ENCODE measurements around the gene HES5. TPM values are rescaled to one million over a fixed set of nuclear protein-coding genes. Genes with fewer than 3 reads are reported as not detected.

The HES5 gene
- polyA plus RNA-seq, 3 donors from 2014 or later: not detected

GRCh38 chr1:2483026-2483425, 47.0 kb downstream of the HES5 start:
- no peak for DNase-seq
- peaks cover 0 to 3% (median 0%) of the 10 kb centered on the region in 3 donors for H3K27me3 Mint-ChIP-seq (ENCODE audit: low read depth in 3 of 3)
- peaks cover 5 to 7% of the 10 kb centered on the region in 2 donors for H3K4me1 Mint-ChIP-seq
- H3K9me3 Mint-ChIP-seq: no peaks in the 10 kb centered on the region
- no peak overlapping the region for H3K27ac Mint-ChIP-seq
- no peak overlapping the region for H3K4me3 Mint-ChIP-seq
- peaks cover 3 to 5% (median 3%) of the 10 kb centered on the region in 3 donors for H3K36me3 Mint-ChIP-seq

GRCh38 chr1:2482588-2482987, 47.5 kb downstream of the HES5 start:
- Mint-ChIP-seq H3K4me3 (no peak overlapping the region), H3K36me3 (peaks cover 0 to 2% (median 0%) of the 10 kb centered on the region in 3 donors), H3K27ac (no peak overlapping the region), H3K4me1 (peaks cover 5 to 7% of the 10 kb centered on the region in 2 donors), H3K27me3 (ENCODE audit: low read depth in 3 of 3) (no peaks in the 10 kb centered on the region), H3K9me3 (no peaks in the 10 kb centered on the region)
- no peak for DNase-seq

GRCh38 chr1:2481885-2482284, 48.2 kb downstream of the HES5 start:
- H3K4me1 Mint-ChIP-seq: peaks cover 5 to 7% of the 10 kb centered on the region in 2 donors
- no peak overlapping the region for H3K4me3 Mint-ChIP-seq
- no peak overlapping the region for H3K27ac Mint-ChIP-seq
- no peaks in the 10 kb centered on the region for H3K9me3 Mint-ChIP-seq
- no peaks in the 10 kb centered on the region for H3K36me3 Mint-ChIP-seq
- no peaks in the 10 kb centered on the region for H3K27me3 Mint-ChIP-seq (ENCODE audit: low read depth in 3 of 3)
- DNase-seq: no peak

GRCh38 chr1:2480986-2481364, 49.1 kb downstream of the HES5 start:
- Mint-ChIP-seq H3K27ac (no peak overlapping the region), H3K4me1 (peaks cover 5 to 7% of the 10 kb centered on the region in 2 donors), H3K9me3 (no peaks in the 10 kb centered on the region), H3K4me3 (no peak overlapping the region), H3K27me3 (ENCODE audit: low read depth in 3 of 3) (no peaks in the 10 kb centered on the region), H3K36me3 (no peaks in the 10 kb centered on the region)
- DNase-seq: no peak

- Mint-ChIP-seq H3K4me3 (no peak overlapping the region), H3K9me3 (no peaks in the 10 kb centered on the region), H3K27ac (no peak overlapping the region), H3K4me1 (peaks cover 5 to 7% of the 10 kb centered on the region in 2 donors), H3K36me3 (no peaks in the 10 kb centered on the region), H3K27me3 (ENCODE audit: low read depth in 3 of 3) (no peaks in the 10 kb centered on the region)
- no peak for DNase-seq
Observed at GRCh38 chr1:2480236-2480985, 49.7 kb downstream of the HES5 start.

GRCh38 chr1:2479618-2480017, 50.4 kb downstream of the HES5 start:
- Mint-ChIP-seq H3K27me3 (ENCODE audit: low read depth in 3 of 3) (no peaks in the 10 kb centered on the region), H3K27ac (no peak overlapping the region), H3K4me1 (peaks cover 5 to 7% of the 10 kb centered on the region in 2 donors), H3K9me3 (no peaks in the 10 kb centered on the region), H3K36me3 (no peaks in the 10 kb centered on the region), H3K4me3 (no peak overlapping the region)
- no peak for DNase-seq

- H3K36me3 Mint-ChIP-seq: no peaks in the 10 kb centered on the region
- H3K4me3 Mint-ChIP-seq: no peak overlapping the region
- H3K4me1 Mint-ChIP-seq: peaks cover 3 to 5% of the 10 kb centered on the region in 2 donors
- H3K27ac Mint-ChIP-seq: no peak overlapping the region
- no peak for DNase-seq
- H3K27me3 Mint-ChIP-seq (ENCODE audit: low read depth in 3 of 3): no peaks in the 10 kb centered on the region
- no peaks in the 10 kb centered on the region for H3K9me3 Mint-ChIP-seq
Observed at GRCh38 chr1:2479186-2479585, 50.9 kb downstream of the HES5 start.

Other genes starting within 250 kb of the HES5 start
- gene MORN1, start 138.7 kb downstream of the HES5 start, polyA plus RNA-seq: 1 to 10 TPM in 2 of 3 donors, under 1 TPM in 1; 0.89 to 4.0 (median 3.9) TPM
- gene RER1, start 138.4 kb downstream of the HES5 start, polyA plus RNA-seq: 100 to 1,000 TPM; 185 to 216 (median 210) TPM
- 10 to 100 TPM in 1 of 3 donors, 1 to 10 TPM in 2; 9.1 to 18.2 (median 9.3) TPM for gene PEX10, start 117.7 kb downstream of the HES5 start, polyA plus RNA-seq
- 1 to 10 TPM in 2 of 3 donors, not detected in 1; 2.9 to 5.1 TPM for gene PLCH2, start 54.0 kb downstream of the HES5 start, polyA plus RNA-seq
- gene PANK4, start 3.7 kb downstream of the HES5 start, polyA plus RNA-seq: 10 to 100 TPM in 1 of 3 donors, 1 to 10 TPM in 2; 9.1 to 23.3 (median 9.8) TPM
- gene TNFRSF14, start 26.1 kb upstream of the HES5 start, polyA plus RNA-seq: 10 to 100 TPM; 62.5 to 75.1 (median 63.8) TPM
- 10 to 100 TPM; 10.0 to 17.1 (median 13.6) TPM for gene PRXL2B, start 56.5 kb upstream of the HES5 start, polyA plus RNA-seq
- gene MMEL1, start 102.8 kb upstream of the HES5 start, polyA plus RNA-seq: 1 to 10 TPM in 2 of 3 donors, under 1 TPM in 1; 0.93 to 5.1 (median 2.3) TPM